A673 (cell line): ENCODE data around the gene CRY2.

Experiments used
- EZH2 ChIP-seq: fragments of 200-600 bp; sonication (generic); IDR thresholded peaks from 2 replicates; pipeline ENCODE4 v1.6.1; 2017; ENCODE audit warnings: borderline replicate concordance, low read depth, mild to moderate bottlenecking, mixed read lengths, antibody characterized with exemption, low read length; ENCODE audit not compliant: poor library complexity, severe bottlenecking
- TF ChIP-seq, protein P1 (sequence below): fragments of 300-800, 200-600 bp; sonication (generic); conservative IDR thresholded peaks from 2 replicates; pipeline ENCODE4 v1.5.1; 2017; ENCODE audit warnings: low read depth, mild to moderate bottlenecking, antibody characterized with exemption, low read length, moderate library complexity, mixed read lengths

GRCh38 chr11:45920531-45921477 lies 73.5 kb downstream of the CRY2 start:
- TF ChIP-seq, protein P1, sequence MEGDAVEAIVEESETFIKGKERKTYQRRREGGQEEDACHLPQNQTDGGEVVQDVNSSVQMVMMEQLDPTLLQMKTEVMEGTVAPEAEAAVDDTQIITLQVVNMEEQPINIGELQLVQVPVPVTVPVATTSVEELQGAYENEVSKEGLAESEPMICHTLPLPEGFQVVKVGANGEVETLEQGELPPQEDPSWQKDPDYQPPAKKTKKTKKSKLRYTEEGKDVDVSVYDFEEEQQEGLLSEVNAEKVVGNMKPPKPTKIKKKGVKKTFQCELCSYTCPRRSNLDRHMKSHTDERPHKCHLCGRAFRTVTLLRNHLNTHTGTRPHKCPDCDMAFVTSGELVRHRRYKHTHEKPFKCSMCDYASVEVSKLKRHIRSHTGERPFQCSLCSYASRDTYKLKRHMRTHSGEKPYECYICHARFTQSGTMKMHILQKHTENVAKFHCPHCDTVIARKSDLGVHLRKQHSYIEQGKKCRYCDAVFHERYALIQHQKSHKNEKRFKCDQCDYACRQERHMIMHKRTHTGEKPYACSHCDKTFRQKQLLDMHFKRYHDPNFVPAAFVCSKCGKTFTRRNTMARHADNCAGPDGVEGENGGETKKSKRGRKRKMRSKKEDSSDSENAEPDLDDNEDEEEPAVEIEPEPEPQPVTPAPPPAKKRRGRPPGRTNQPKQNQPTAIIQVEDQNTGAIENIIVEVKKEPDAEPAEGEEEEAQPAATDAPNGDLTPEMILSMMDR: no peak
- no peak for TF ChIP-seq EZH2
